GM18505 (cell line): ENCODE measurements around the gene CCNE1.

Experiments
- ATAC-seq: cut with Tn5 transposase; IDR thresholded peaks from one replicate; pipeline ENCODE4 v1.9.1; 2021; ENCODE audit not compliant: unreplicated experiment
- POLR2A ChIP-seq: IDR thresholded peaks from 4 replicates; pipeline ENCODE4 v1.6.1; 2011; ENCODE audit warnings: borderline replicate concordance; ENCODE audit not compliant: insufficient read depth, insufficient read length; ENCODE audit errors: extremely low read depth

CCNE1 gene

GRCh38 chr19:29836409-29836825 is 24.6 kb downstream of the CCNE1 start:
- peak; percentile 66 for ATAC-seq
- no peak for TF ChIP-seq POLR2A

GRCh38 chr19:29837448-29837981 is 25.7 kb downstream of the CCNE1 start:
- peak; percentile 49 for TF ChIP-seq POLR2A
- peak; percentile 64 for ATAC-seq

- ATAC-seq: no peak
These were observed 26.2 kb downstream of the CCNE1 start for GRCh38 chr19:29837996-29838395.

DNA sequence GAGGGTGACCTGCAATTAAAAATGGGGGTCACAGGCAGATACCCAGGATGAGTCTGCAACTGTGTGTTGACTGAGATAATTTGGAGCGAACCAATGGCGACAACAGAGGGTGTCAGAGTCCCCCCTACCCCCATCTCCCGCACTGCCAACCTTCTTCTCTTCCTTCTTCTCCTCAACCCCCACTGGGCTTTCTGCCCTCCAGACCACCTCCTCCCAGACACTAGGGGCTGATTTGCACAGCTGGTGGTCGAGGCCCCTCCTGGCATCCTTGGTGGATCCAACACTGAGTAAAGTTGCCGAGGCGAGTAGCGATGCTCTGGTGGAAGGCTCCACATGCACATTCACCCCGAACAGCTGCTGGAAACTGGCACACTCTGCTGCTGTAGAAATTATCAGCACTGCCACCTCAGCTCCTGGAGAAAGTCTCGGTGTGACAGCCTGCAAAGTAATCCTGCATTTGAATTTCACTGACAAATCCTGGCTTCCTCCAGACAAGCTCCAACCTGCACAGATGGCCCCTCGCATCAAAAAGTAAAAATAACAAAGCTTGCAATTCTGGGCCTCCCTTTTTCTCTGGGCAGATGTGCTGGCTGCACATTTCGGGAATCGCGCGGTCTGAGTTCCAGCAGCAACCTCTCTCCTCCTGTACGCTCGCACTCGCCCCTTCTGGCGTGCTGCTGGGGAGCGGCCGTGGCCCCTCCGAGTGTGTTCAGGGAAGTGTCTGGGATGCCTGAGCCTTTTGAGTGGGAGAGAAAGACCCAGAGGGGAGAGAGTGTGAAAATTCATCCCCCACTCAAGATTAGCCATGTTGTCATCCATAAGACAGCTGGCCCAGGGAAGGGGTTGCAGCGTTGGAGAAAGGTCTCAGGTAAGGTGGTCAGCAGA is 28.5 kb downstream of the CCNE1 start:
- no peak for TF ChIP-seq POLR2A

More at GRCh38 chr19:29837996-29838395, 26.2 kb downstream of the CCNE1 start:
- TF ChIP-seq POLR2A: no peak

GRCh38 chr19:29841209-29841558 is 29.4 kb downstream of the CCNE1 start:
- TF ChIP-seq POLR2A: no peak
- ATAC-seq: no peak

More for the DNA sequence above, 28.5 kb downstream of the CCNE1 start:
- no peak for ATAC-seq

DNA sequence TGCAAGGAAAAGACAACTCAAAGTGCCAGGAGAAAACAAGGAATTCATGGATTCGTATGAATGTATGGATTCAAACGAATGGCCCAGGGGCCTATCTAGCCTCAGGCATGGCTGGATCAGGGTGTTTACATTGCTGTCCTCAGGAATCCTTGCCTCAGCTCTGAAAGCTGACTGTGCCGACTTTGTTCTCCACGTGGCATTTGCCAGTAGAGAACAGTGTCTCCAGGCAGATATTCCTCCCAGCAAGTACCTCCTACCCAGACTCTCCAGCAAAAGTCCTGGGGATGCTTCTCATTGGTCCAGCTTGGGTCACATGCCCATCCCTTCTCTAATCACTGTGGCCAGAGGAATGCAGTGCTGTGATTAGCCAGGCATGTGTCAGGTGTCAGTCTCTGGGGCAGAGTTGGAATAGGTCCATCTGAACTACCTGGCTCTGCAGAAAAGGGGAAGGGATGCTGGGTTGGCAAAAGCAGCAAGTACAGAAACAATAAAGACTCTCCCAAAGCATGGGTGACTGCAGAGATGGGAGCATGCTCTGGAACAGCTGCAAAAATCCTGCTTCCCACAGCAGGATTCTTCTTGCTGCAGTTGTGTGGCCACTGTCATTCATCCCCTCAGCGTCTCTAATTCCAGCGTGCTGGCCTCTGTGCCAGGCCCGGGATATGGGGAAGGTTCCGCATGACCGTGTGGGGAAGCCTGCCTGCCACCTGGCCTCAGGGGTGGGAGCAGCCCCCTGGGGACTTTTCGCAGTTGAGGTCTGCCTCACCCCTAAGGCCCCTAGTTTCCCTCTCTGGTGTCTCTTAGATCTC is 30.0 kb downstream of the CCNE1 start:
- TF ChIP-seq POLR2A: no peak
- no peak for ATAC-seq

DNA sequence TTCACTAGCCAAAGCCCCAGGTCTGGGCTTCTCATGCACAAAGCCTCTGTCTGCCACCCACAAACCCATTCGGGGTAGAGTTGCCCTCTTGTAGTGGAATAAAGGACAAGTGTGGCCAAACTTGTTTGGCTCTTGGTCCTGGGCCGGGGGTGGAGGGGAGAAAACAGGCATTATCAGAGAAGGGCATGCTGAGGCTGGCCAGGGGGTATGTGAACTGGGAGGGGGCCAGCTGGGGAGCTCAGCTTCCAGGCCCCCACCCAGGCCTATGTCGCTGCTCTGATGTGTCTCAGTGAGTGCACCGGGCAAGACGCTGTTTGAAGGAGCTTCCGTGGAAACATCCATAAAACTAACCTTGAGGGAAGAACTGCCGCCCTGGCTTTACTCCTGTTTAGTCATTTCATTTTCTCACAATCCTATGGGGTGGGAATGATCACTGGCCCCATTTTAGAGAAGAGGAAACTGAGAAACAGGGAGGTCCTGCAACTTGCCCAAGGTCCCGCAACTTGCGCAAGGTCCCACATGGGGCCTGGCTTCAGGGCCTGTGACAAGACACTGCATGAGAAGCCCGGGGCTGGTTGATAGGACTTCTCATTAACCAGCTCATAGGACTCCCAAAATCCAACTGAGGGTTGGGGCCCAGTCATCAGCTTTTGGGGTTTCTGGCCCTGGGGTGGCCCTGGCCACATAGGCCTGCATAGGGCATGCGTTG is 30.8 kb downstream of the CCNE1 start:
- ATAC-seq: no peak

DNA sequence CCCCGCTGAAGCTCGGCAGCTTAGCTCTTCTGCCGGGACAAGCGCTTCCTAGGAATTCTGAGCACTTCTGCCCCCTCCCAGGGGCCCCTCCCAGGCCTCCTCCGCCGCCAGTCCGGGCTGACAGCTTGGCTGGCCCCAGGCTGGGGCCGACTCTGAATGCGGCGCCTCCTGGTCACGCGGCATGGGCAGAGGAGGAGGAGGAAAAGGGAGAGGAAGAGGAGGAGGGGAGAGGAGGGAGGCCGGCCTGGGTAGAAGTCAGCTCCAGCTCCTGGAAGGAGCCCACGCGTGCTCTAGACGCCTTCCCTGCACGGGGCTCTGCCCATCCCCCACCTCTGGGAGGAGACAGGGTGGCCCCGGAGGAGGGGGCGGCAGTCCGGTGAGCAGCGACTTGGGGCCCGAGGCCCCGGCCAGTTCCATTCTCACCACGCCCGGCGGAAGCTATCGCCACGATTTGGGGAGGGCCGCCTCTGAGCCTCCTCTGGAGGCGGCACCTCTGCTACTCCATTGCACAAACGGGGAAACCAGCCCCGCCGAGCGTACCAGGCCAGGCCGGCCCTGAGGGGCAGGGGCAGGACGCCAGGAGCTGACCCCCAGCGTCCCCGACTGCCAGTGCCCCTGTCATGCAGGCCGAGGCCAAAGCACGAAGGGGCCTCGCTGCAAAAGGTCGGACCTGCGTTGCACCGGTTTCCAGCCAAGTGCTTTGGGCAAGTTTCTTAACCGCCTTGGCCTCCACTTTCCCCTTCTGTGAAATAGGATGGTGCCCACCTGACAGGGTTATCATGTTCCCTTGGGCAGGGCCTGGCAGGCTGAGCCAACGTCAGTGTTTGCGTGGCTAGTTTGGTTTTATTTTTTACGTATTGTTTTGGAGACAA is 31.6 kb downstream of the CCNE1 start:
- no peak for TF ChIP-seq POLR2A
- ATAC-seq: no peak

More for the DNA sequence above, 30.8 kb downstream of the CCNE1 start:
- no peak for TF ChIP-seq POLR2A

DNA sequence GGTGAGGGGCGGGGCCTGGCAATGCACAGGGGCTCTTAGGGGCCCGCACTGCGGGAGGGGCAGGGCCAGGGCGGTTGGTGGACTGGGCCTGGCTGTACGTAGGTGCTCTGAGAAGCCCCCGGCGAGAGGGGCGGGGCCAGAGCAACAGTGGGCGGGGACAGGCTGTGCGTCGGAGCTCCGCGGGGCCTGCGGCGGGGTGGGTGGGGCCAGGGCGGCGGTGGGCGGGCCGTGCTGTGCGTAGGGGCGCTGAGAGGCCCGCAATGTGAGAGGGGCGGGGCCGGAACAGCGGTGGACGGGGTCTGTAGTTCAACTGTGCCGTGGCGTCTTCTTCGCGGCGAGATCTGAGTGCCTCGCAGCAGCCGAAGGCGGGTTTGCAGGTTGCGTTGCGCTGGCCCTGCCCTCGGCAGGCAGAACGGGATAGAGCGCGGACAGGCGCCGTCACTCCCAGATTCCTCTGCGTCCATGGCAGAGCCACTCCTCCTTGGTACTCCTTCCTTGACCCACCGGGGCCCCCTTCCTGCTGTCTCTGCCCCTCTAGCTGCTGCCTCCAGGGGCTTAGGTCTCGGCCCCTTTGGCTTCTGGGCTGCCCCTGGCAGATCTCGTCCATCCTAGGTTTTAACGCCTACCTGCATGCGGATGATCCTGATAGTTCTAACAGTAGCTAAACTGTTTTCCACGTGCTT is 33.2 kb downstream of the CCNE1 start:
- peak; percentile 71 for ATAC-seq
- peak; percentile 60 for TF ChIP-seq POLR2A

- ATAC-seq: peak; percentile 2
- TF ChIP-seq POLR2A: no peak
These were observed 33.9 kb downstream of the CCNE1 start for GRCh38 chr19:29845574-29846176.

DNA sequence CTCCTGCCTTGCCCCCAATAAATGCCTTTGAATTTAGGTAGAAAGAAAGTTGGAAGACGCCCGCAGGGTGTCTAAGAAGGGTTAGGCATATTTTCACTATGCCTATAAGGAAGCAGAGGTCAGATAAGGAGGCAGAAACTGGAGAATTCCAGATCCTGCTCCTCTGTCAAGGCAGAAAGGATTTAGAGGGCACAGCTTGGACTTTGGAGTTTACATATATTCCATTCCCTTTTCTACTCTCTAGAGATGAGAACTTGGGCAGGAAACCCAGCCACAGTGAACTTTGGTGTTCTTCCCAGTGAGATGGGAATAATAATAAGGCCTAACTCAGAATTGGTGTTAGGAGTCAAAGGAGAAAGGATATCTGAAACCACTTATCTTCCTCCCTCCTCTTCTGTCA is 37.4 kb downstream of the CCNE1 start:
- no peak for ATAC-seq
- TF ChIP-seq POLR2A: no peak
